HG03025 (cell line): ENCODE measurements around the gene IFRD1.
"Not testable (repeated sequence)": the region's sequence is repeated elsewhere in the genome, so short reads cannot be mapped to it uniquely, and the experiment has no call there.

Experiments
- ATAC-seq: cut with Tn5 transposase; IDR thresholded peaks from one replicate; pipeline ENCODE4 v1.9.1; 2021; ENCODE audit warnings: mild to moderate bottlenecking, moderate library complexity; ENCODE audit not compliant: unreplicated experiment, low FRiP score

Gene IFRD1

DNA sequence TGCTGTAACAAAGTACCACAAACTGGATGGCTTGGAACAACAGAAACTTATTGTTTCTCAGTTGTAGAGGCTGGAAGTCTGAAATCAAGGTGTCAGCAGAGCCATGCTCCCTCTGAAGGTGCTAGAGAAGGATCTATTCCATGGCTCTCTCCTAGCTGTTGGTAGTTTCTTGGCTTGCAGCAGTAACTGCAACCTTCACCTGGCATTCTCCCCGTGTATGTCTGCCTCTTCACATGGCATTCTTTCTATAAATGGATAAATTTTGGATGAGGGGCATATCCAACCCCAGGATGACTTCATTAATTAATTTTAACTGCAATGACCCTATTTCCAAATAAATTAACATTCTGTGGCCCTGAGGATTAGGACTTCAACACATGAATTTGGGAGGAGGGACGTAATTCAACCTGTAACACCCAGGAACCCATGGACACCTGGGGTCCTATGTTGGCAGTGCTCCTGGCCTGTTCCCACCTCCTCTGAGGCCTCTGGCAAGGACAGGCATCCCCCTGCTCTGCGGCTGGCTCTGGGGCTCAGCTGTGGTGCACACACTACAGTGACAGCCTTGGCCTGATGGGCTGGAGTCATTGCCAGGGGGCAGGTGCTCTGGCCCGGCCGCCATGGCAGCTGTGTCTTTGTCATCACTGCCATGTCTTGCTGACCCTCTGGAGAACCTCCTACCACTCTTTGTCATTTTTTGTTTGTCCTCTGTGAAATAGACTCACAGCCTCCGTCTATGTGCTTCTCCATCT, 61.4 kb downstream of the IFRD1 start:
- ATAC-seq, result no peak

DNA sequence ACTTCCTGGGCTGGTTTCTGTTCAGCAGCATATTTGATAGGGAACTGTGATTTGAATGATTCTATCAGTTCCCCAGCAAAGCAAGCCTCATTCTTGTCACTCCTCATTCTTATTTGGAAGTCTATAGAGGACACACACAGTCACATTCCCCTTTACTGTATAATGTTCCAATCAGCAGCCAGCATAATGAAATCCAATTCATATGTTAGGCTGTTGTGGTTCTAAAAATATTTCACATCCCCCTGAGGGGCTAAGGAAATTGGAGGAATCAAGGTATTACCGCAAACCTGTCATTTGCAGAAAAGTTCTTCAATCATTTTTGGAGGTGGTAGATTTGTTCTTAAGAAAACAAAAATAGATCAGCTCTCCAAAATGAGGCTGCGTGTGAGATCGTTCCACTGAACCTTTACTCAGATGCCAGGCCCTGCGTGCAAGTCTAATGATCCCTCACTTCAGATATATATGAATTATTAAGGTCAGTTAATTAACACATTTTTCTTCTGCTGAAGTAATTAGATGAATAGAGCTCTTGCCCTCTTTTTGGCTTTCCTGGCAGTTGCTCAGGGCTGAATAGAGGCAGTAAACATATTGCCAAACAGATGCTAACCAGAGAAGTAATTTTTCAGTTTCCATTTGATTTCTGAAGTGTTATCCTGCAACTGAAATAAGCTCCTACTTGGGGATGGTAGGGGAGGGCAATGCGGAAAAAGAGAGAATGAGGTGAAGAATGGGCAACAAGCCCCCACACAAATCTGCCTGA, 62.4 kb downstream of the IFRD1 start:
- no peak for ATAC-seq

DNA sequence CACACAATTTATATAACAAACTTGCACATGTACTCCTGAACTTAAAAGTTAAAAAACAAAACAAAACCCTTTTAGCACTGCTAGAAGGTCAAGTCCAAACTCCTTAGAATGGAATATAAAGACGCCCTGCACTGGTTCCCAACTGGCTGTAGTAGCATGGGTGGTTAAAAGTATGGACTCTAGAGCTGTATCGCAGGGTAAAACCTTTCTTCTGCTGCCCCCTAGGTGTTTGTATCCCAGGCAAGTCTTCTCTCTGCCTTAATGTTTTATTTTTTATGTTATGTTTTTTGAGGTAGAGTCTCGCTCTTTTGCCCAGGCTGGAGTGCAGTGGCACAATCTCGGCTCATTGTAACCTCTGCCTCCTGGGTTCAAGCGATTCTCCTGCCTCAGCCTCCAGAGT, 65.7 kb downstream of the IFRD1 start:
- ATAC-seq, result no peak

DNA sequence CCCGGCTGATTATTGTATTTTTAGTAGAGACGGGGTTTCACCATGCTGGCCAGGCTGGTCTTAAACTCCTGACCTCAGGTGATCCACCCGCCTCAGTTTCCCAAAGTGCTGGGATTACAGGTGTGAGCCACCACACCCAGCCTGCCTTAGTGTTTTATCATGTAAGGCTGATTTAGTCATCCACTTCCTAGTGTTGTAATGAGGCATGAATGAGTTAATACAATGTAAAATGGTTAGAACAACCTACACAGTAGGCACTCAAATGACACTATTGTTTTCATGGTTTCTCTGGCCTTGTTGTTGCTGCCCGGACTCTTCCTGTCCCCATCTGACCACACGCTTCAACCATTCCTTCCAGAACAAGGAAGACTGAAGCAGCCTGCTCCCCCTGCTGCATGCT, 66.2 kb downstream of the IFRD1 start:
- ATAC-seq, result not testable (repeated sequence)

DNA sequence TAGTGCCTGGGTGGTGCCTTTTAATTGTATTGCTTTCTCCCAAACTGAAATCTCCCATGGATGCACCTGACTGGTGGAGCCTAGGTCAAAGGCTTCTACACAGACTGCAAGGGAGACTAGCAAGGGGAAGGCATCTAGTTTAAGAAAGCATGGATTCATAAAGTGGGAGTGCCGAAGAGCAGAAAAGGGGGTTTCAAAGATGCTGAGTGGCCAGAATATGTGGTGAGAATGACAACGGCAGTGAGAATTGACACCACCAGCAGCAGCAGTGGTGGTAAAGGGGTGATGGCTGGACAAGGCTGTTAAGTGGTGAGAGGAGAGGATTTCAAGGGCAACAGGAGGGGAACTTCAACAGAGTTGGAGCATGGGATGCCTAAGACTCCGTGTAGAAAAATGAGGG, 67.2 kb downstream of the IFRD1 start:
- no peak for ATAC-seq

DNA sequence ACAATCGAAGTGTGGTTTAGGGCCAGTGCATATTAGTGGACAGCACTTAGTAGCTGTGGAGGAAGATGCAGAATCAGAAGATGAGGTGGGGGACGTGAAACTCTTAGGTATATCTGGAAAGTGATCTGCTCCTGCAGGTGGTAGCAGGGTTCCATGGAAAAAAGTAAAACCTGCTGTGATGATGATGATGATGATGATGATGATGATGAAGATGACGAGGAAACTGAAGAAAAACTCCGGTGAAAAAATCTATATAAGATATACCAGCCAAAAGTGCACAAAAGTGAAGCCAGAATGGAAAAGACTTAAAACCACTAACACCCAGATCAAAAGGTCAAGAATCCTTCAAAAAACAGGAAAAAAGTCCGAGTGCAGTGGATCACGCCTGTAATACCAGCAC, 70.5 kb downstream of the IFRD1 start:
- ATAC-seq, result no peak

DNA sequence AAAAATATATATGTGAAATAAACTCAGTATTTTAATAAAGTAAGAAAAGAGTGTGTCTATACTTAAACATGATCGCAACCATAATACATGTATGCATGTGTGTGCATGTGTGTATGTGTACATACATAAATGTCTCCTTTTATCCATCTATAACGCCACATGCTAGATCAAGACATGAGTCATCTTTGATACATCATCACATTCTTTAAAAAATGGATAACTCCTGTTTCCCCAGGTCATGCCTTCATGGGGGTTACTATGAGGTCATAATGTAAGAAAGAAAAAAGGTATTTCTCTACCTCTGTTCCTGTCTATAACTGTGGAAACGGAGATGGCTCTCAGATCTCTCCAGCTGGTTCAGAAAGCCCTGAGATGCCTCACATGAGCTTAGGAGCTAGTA, 71.7 kb downstream of the IFRD1 start:
- no peak for ATAC-seq

DNA sequence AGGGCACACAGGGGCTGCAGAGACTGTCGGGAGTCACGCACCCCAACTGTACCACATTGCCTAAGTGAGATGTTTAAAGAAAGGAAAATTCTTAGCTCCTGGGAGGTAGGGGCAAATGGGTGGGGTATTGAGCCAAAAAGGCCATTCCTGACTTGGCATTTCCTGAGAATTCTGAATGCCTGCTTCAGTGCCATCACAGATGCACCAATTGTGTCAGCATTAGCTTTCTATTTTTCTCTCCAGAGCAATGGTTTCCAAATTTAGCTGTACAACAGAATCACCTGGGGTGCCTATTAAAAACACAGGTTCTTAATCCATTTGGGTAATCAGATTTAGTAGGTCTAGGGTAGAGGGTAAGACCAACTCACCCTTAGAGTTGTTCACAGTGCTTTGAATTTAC, 73.6 kb downstream of the IFRD1 start:
- ATAC-seq, result no peak
